HEK293 (cell line): ENCODE data around the gene PGAM5.
A peak's percentile ranks its signal among the peaks of the same experiment; 100 is the strongest.

Experiments
- CTCF ChIA-PET: fragments of 350-600 bp; formaldehyde crosslinking; extraction: SDS; loops from one replicate; lab custom pipeline; 2021; ENCODE audit warnings: antibody characterized with exemption; lab: Yijun Ruan, JAX
- POLR2A ChIA-PET: fragments of 300-600 bp; formaldehyde crosslinking; extraction: SDS; loops from one replicate; lab custom pipeline; 2020; ENCODE audit warnings: antibody characterized with exemption, inconsistent platforms; lab: Yijun Ruan, JAX
- H3K27ac ChIP-seq: fragments of 200-500 bp; sonication (Bioruptor generic); 2 replicates; pipeline ENCODE4 v1.5.1; 2014; ENCODE audit warnings: low read depth, low read length, control low read depth, inconsistent platforms; ENCODE audit errors: extremely low read depth
- H3K36me3 ChIP-seq, 2 experiments: fragments of 200-500 bp in 1 of 2; sonication (Bioruptor generic) in 1 of 2; 1 replicate in 1 of 2; 2 replicates in 1 of 2; pipeline ENCODE4 v1.5.1; 2014 to 2017; ENCODE audit warnings: inconsistent platforms in 2 of 2, low read length in 2 of 2; ENCODE audit not compliant: control insufficient read depth in 2 of 2, insufficient read depth in 1 of 2
- H3K4me1 ChIP-seq: fragments of 200-500 bp; sonication (Bioruptor generic); 2 replicates; pipeline ENCODE4 v1.5.1; 2014; ENCODE audit warnings: mild to moderate bottlenecking, low read length, inconsistent platforms; ENCODE audit not compliant: control insufficient read depth, insufficient read depth
- H3K4me3 ChIP-seq: 2 replicates; pipeline ENCODE4 v1.5.1; 2011; ENCODE audit warnings: low read depth, mild to moderate bottlenecking, control low read depth, low read length, moderate library complexity
- H3K9me3 ChIP-seq: fragments of 200-500 bp; sonication (Bioruptor generic); 2 replicates; pipeline ENCODE4 v1.5.1; 2014; ENCODE audit warnings: low read depth, low read length, inconsistent platforms; ENCODE audit not compliant: control insufficient read depth, insufficient read depth
- BCL6B ChIP-seq: fragments of 450-650 bp; formaldehyde crosslinking; IDR thresholded peaks from 2 replicates; pipeline ENCODE4 v1.5.1; 2017; ENCODE audit warnings: missing biosample characterization, missing genetic modification characterization
- GFI1B ChIP-seq: fragments of 450-650 bp; formaldehyde crosslinking; IDR thresholded peaks from 2 replicates; pipeline ENCODE4 v1.5.1; 2016; ENCODE audit warnings: missing biosample characterization, missing genetic modification characterization
- OVOL3 ChIP-seq: fragments of 450-650 bp; formaldehyde crosslinking; IDR thresholded peaks from 2 replicates; pipeline ENCODE4 v1.5.1; 2016; ENCODE audit warnings: missing biosample characterization, missing genetic modification characterization
- PRDM1 ChIP-seq: fragments of 450-650 bp; formaldehyde crosslinking; IDR thresholded peaks from 2 replicates; pipeline ENCODE4; 2016; ENCODE audit warnings: missing biosample characterization, missing genetic modification characterization
- TSHZ1 ChIP-seq: fragments of 450-650 bp; formaldehyde crosslinking; IDR thresholded peaks from 2 replicates; pipeline ENCODE4 v1.5.1; 2016; ENCODE audit warnings: missing biosample characterization, missing genetic modification characterization, borderline replicate concordance
- ZBTB21 ChIP-seq: fragments of 450-650 bp; formaldehyde crosslinking; IDR thresholded peaks from 2 replicates; pipeline ENCODE4 v1.5.1; 2017; ENCODE audit warnings: missing biosample characterization, missing genetic modification characterization
- ZBTB26 ChIP-seq: fragments of 450-650 bp; formaldehyde crosslinking; optimal IDR thresholded peaks from 2 replicates; pipeline ENCODE3; 2016; ENCODE audit warnings: missing biosample characterization, mild to moderate bottlenecking, missing genetic modification characterization
- ZNF138 ChIP-seq: fragments of 450-650 bp; formaldehyde crosslinking; IDR thresholded peaks from 2 replicates; pipeline ENCODE4 v1.5.1; 2016; ENCODE audit warnings: missing biosample characterization, missing genetic modification characterization, borderline replicate concordance
- ZNF146 ChIP-seq: fragments of 450-650 bp; formaldehyde crosslinking; IDR thresholded peaks from 2 replicates; pipeline ENCODE4 v1.5.1; 2016; ENCODE audit warnings: missing biosample characterization, missing genetic modification characterization
- ZNF16 ChIP-seq: fragments of 450-650 bp; formaldehyde crosslinking; IDR thresholded peaks from 2 replicates; pipeline ENCODE4 v1.5.1; 2016; ENCODE audit warnings: low read depth, missing biosample characterization, missing genetic modification characterization
- ZNF280D ChIP-seq: fragments of 450-650 bp; formaldehyde crosslinking; IDR thresholded peaks from 2 replicates; pipeline ENCODE4 v1.5.1; 2016; ENCODE audit warnings: missing biosample characterization, missing genetic modification characterization
- ZNF311 ChIP-seq: fragments of 450-650 bp; formaldehyde crosslinking; IDR thresholded peaks from 2 replicates; pipeline ENCODE4 v1.5.1; 2017; ENCODE audit warnings: missing biosample characterization, missing genetic modification characterization, borderline replicate concordance
- ZNF341 ChIP-seq: fragments of 450-650 bp; formaldehyde crosslinking; IDR thresholded peaks from 2 replicates; pipeline ENCODE4; 2016; ENCODE audit warnings: low read depth, missing biosample characterization, missing genetic modification characterization
- ZNF354C ChIP-seq: fragments of 450-650 bp; formaldehyde crosslinking; IDR thresholded peaks from 2 replicates; pipeline ENCODE4 v1.5.1; 2016; ENCODE audit warnings: missing biosample characterization, missing genetic modification characterization, low read depth, borderline replicate concordance
- ZNF398 ChIP-seq: fragments of 450-650 bp; formaldehyde crosslinking; IDR thresholded peaks from 2 replicates; pipeline ENCODE4 v1.5.1; 2017; ENCODE audit warnings: missing biosample characterization, missing genetic modification characterization
- ZNF571 ChIP-seq: fragments of 450-650 bp; formaldehyde crosslinking; IDR thresholded peaks from 2 replicates; pipeline ENCODE4 v1.5.0; 2017; ENCODE audit warnings: missing biosample characterization, missing genetic modification characterization
- ZNF596 ChIP-seq: fragments of 450-650 bp; IDR thresholded peaks from 2 replicates; pipeline ENCODE4 v1.5.0; 2018; ENCODE audit warnings: missing biosample characterization, mild to moderate bottlenecking, missing genetic modification characterization, moderate library complexity
- ZNF704 ChIP-seq: fragments of 450-650 bp; formaldehyde crosslinking; IDR thresholded peaks from 2 replicates; pipeline ENCODE4 v1.5.1; 2016; ENCODE audit warnings: missing biosample characterization, missing genetic modification characterization
- ZNF768 ChIP-seq: fragments of 450-650 bp; formaldehyde crosslinking; IDR thresholded peaks from 2 replicates; pipeline ENCODE4 v1.5.1; 2018; ENCODE audit warnings: missing biosample characterization, mild to moderate bottlenecking, missing genetic modification characterization
- ZNF830 ChIP-seq: fragments of 450-650 bp; IDR thresholded peaks from 2 replicates; pipeline ENCODE4 v1.5.0; 2018; ENCODE audit warnings: missing biosample characterization, missing genetic modification characterization, low read depth, mild to moderate bottlenecking, moderate library complexity

PGAM5 gene

GRCh38 chr12:132686825-132687210, 23.8 kb upstream of the PGAM5 start:
- Histone ChIP-seq H3K9me3 (no peaks in the 10 kb centered on the region), H3K4me1 (0 out of 2 replicates have a peak, but pooled peaks cover 3% of the 10 kb centered on the region), H3K36me3 (peaks cover 21 to 33% of the 10 kb centered on the region in 2 experiments; a peak in 2 of 3 replicates), H3K27ac (peak overlapping the region; percentile 98), H3K4me3 (peak overlapping the region; percentile 67)
- ChIA-PET CTCF (interaction anchor here (1.0 kb wide), 1 partner anchor 8 kb away, joined by 3 read pairs; no protein-coding TSS in a partner anchor), POLR2A (no interaction called here)
- TF ChIP-seq ZBTB21 (tag by site-specific recombination), result no peak
- TF ChIP-seq ZNF398 (tag by site-specific recombination), result peak; percentile 42; the same call in 1 of the 2 replicates
- TF ChIP-seq ZBTB26, result peak; percentile 50
- TF ChIP-seq OVOL3 (tag by site-specific recombination), result no peak

GRCh38 chr12:132687211-132688164, 23.2 kb upstream of the PGAM5 start, which contains the start of the genes POLE and PXMP2:
POLE (minus strand) TSS chr12:132687342; CDS start chr12:132687315, 27 bp downstream.
PXMP2 (plus strand) TSS chr12:132687587; CDS start chr12:132687671, 84 bp downstream.
- peak within 1 kb of the TSS; percentile 98 for H3K27ac ChIP-seq
- H3K4me1 ChIP-seq, result 0 out of 2 replicates have a peak, but pooled peaks cover 3% of the 10 kb centered on the region
- H3K9me3 ChIP-seq, result no peaks in the 10 kb centered on the region
- peaks cover 16 to 36% of the 10 kb centered on the region in 2 experiments; a peak in 2 of 3 replicates for H3K36me3 ChIP-seq
- ChIA-PET CTCF (no interaction called here), POLR2A (no interaction called here)
- H3K4me3 ChIP-seq, result peak within 1 kb of the TSS; percentile 74
- TF ChIP-seq ZNF341 (tag by site-specific recombination) (peak; percentile 58), ZNF830 (tag by site-specific recombination) (no peak), ZNF138 (tag by site-specific recombination) (no peak), ZNF146 (tag by site-specific recombination) (no peak), ZNF280D (tag by site-specific recombination) (no peak), ZNF354C (no peak), ZNF596 (tag by site-specific recombination) (no peak), BCL6B (tag by site-specific recombination) (no peak), ZNF311 (tag by site-specific recombination) (no peak), ZNF768 (tag by site-specific recombination) (no peak), ZNF704 (tag by site-specific recombination) (no peak), TSHZ1 (tag by site-specific recombination) (no peak; the same call in 1 of the 2 replicates), ZNF571 (tag by site-specific recombination) (no peak), GFI1B (no peak), ZNF16 (tag by site-specific recombination) (no peak), PRDM1 (no peak)
